Activated CD4-positive, alpha-beta T cell treated with anti-CD3 and anti-CD28 coated beads for 4 hours (primary cell): ENCODE results near the gene USP33.
A peak's percentile ranks its signal among the peaks of the same experiment; 100 is the strongest.
"Not testable (repeated sequence)": the region's sequence is repeated elsewhere in the genome, so short reads cannot be mapped to it uniquely, and the experiment has no call there.

Experiments used
- DNase-seq, 2 donors: peaks; one replicate each; pipeline ENCODE4 v3.0.0-alpha.2; 2020

USP33 gene

GRCh38 chr1:77759071-77760028 lies at the start of gene USP33:
Gene USP33 (minus strand): TSS chr1:77759852. CDS start chr1:77741697, 18,155 bp downstream.
- peak; percentile 84 to 92 for DNase-seq

- DNase-seq, result no peak
These were observed 43.7 kb upstream of the USP33 start for GRCh38 chr1:77803371-77803770.

GRCh38 chr1:77802026-77802425 lies 42.4 kb upstream of the USP33 start:
- DNase-seq, result no peak

GRCh38 chr1:77797991-77798390 lies 38.3 kb upstream of the USP33 start:
- DNase-seq, result no peak

GRCh38 chr1:77796695-77797405 lies 37.2 kb upstream of the USP33 start:
- DNase-seq, result no peak

- no peak for DNase-seq
These were observed 34.9 kb upstream of the USP33 start for GRCh38 chr1:77794550-77794949.

GRCh38 chr1:77786093-77786741 lies 26.6 kb upstream of the USP33 start:
- DNase-seq, result not testable (repeated sequence)

- no peak for DNase-seq
These were observed 23.5 kb upstream of the USP33 start for GRCh38 chr1:77783141-77783540.

GRCh38 chr1:77781683-77782082 lies 22.0 kb upstream of the USP33 start:
- no peak for DNase-seq

GRCh38 chr1:77779529-77780281 lies 20.1 kb upstream of the USP33 start, which contains the start of gene MIGA1:
Gene MIGA1 (plus strand): TSS chr1:77779649. CDS start chr1:77783253, 3,604 bp downstream.
- DNase-seq, result peak; percentile 82 to 89

- DNase-seq, result no peak
These were observed 16.5 kb upstream of the USP33 start for GRCh38 chr1:77776007-77776700.

GRCh38 chr1:77768006-77768405 lies 8.4 kb upstream of the USP33 start:
- DNase-seq, result no peak

GRCh38 chr1:77762072-77762476 lies 2.4 kb upstream of the USP33 start:
- no peak for DNase-seq

- no peak for DNase-seq
These were observed 2.0 kb downstream of the USP33 start for GRCh38 chr1:77757603-77758002.

- no peak for DNase-seq
These were observed 2.5 kb downstream of the USP33 start for GRCh38 chr1:77757066-77757584.

- no peak for DNase-seq
These were observed 3.4 kb downstream of the USP33 start for GRCh38 chr1:77756052-77756754.

- not testable (repeated sequence) for DNase-seq
These were observed 10.2 kb downstream of the USP33 start for GRCh38 chr1:77749489-77749888.

- no peak for DNase-seq
These were observed 15.1 kb downstream of the USP33 start for GRCh38 chr1:77744576-77744975.

- DNase-seq, result no peak
These were observed 17.6 kb downstream of the USP33 start for GRCh38 chr1:77742011-77742555.

- no peak for DNase-seq
These were observed 18.3 kb downstream of the USP33 start for GRCh38 chr1:77741316-77741715.

GRCh38 chr1:77739235-77739634 lies 20.4 kb downstream of the USP33 start:
- DNase-seq, result no peak
